NB4 (cell line): Measurements from ENCODE around the gene FSTL3.

Source experiments
- MYC ChIP-seq: IDR thresholded peaks from 2 replicates; pipeline ENCODE4 v1.6.1; 2011; ENCODE audit warnings: low read depth, low read length
- POLR2A ChIP-seq: IDR thresholded peaks from 2 replicates; pipeline ENCODE4 v1.6.1; 2011; ENCODE audit warnings: mild to moderate bottlenecking; ENCODE audit not compliant: insufficient read length; ENCODE audit errors: extremely low read depth
- TF ChIP-seq, protein P1 (sequence below): IDR thresholded peaks from one replicate; pipeline ENCODE4 v1.5.1; 2012; ENCODE audit warnings: low read depth, low read length
- TF ChIP-seq, protein P2 (sequence below): IDR thresholded peaks from 2 replicates; pipeline ENCODE4 v1.6.1; 2011; ENCODE audit warnings: low read depth, low read length

DNA sequence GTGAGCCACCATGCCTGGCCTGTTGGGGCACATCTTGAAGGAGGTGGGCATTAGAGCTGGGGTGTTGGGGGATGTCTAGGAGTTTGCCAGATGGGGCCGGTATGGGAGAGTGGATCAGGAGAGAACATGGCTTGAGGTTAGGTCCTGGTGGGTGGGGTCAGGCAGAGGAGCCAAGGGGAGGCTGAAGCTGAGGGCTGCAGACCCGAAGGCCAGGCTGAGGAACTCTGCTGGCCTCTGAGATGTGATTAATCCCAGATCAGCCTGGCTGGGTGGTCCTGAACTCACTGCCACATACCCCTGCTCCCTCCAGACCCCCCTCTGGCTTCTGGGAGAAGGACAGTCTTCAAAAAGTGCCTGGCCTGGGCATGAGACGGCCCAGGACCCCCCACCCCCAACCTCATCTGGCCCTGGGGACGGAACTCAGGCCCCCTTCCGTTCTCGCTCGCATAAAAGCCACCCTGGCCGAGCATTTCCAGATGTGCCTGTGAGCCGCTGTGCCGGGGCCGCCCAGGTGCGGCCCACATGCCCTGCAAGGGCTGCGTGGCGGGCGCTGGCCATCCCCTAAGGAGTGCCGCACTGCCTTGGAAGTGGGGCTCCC is 2.7 kb downstream of the FSTL3 start:
- TF ChIP-seq, protein P1, sequence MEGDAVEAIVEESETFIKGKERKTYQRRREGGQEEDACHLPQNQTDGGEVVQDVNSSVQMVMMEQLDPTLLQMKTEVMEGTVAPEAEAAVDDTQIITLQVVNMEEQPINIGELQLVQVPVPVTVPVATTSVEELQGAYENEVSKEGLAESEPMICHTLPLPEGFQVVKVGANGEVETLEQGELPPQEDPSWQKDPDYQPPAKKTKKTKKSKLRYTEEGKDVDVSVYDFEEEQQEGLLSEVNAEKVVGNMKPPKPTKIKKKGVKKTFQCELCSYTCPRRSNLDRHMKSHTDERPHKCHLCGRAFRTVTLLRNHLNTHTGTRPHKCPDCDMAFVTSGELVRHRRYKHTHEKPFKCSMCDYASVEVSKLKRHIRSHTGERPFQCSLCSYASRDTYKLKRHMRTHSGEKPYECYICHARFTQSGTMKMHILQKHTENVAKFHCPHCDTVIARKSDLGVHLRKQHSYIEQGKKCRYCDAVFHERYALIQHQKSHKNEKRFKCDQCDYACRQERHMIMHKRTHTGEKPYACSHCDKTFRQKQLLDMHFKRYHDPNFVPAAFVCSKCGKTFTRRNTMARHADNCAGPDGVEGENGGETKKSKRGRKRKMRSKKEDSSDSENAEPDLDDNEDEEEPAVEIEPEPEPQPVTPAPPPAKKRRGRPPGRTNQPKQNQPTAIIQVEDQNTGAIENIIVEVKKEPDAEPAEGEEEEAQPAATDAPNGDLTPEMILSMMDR, result no peak
- no peak for TF ChIP-seq POLR2A
- TF ChIP-seq, protein P2, sequence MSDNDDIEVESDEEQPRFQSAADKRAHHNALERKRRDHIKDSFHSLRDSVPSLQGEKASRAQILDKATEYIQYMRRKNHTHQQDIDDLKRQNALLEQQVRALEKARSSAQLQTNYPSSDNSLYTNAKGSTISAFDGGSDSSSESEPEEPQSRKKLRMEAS, result no peak
- TF ChIP-seq MYC, result no peak
